Neural cell (in vitro differentiated cells): Measurements from ENCODE around the gene NKRF. TPM values are rescaled to one million over a fixed set of nuclear protein-coding genes. Genes with fewer than 3 reads are reported as not detected.

Experiments used
- H2AFZ ChIP-seq: fragments of 200-600, 300-800 bp; sonication (generic), shearing (Covaris generic); 2 replicates; pipeline ENCODE4 v1.6.0; 2014; ENCODE audit warnings: low read depth, mild to moderate bottlenecking, antibody characterized with exemption, low read length, moderate library complexity
- H3F3A ChIP-seq: fragments of 200-600 bp; shearing (Covaris generic); 2 replicates; pipeline ENCODE4 v1.6.1; 2016; ENCODE audit warnings: mild to moderate bottlenecking, moderate library complexity, mixed read lengths, antibody characterized with exemption, low read length; ENCODE audit not compliant: insufficient read depth, poor library complexity, severe bottlenecking
- H3K27ac ChIP-seq: fragments of 200-600, 300-800 bp; sonication (generic), shearing (Covaris generic); 2 replicates; pipeline ENCODE4 v1.5.1; 2014; ENCODE audit warnings: mild to moderate bottlenecking, low read length, moderate library complexity
- H3K27me3 ChIP-seq: fragments of 300-800, 200-600 bp; sonication (generic), shearing (Covaris generic); 2 replicates; pipeline ENCODE4 v1.6.0; 2014; ENCODE audit warnings: mild to moderate bottlenecking, low read depth, low read length, moderate library complexity; ENCODE audit not compliant: insufficient read depth
- H3K36me3 ChIP-seq: fragments of 300-800, 200-600 bp; sonication (generic), shearing (Covaris generic); 2 replicates; pipeline ENCODE4 v1.5.1; 2014; ENCODE audit warnings: mild to moderate bottlenecking, antibody characterized with exemption, low read length, moderate library complexity; ENCODE audit not compliant: insufficient read depth
- H3K4me2 ChIP-seq: fragments of 300-800, 200-600 bp; sonication (generic), shearing (Covaris generic); 2 replicates; pipeline ENCODE4 v1.6.0; 2014; ENCODE audit warnings: mild to moderate bottlenecking, low read length
- H3K4me3 ChIP-seq: fragments of 300-800, 200-600 bp; sonication (generic), shearing (Covaris generic); 2 replicates; pipeline ENCODE4 v1.5.1; 2014; ENCODE audit warnings: mild to moderate bottlenecking, low read length, moderate library complexity
- H3K79me2 ChIP-seq: fragments of 200-600 bp; shearing (Covaris generic); replicated peaks from 2 replicates; pipeline ENCODE4 v1.6.0; 2014; ENCODE audit warnings: mild to moderate bottlenecking, low read length, moderate library complexity; ENCODE audit not compliant: insufficient read depth
- H3K9ac ChIP-seq: fragments of 300-800, 200-600 bp; sonication (generic), shearing (Covaris generic); 2 replicates; pipeline ENCODE4 v1.6.1; 2016; ENCODE audit warnings: mild to moderate bottlenecking, low read length, mixed read lengths
- H3K9me2 ChIP-seq: fragments of 200-600 bp; shearing (Covaris generic); 2 replicates; pipeline ENCODE4 v1.6.1; 2016; ENCODE audit warnings: mild to moderate bottlenecking, low read length, mixed read lengths; ENCODE audit not compliant: insufficient read depth
- H3K9me3 ChIP-seq: fragments of 200-600, 300-800 bp; sonication (generic), shearing (Covaris generic); 2 replicates; pipeline ENCODE4 v1.6.1; 2016; ENCODE audit warnings: mild to moderate bottlenecking, mixed run types, low read length, moderate library complexity, mixed read lengths
- H4K20me1 ChIP-seq: fragments of 200-600 bp; shearing (Covaris generic); 2 replicates; pipeline ENCODE4 v1.6.1; 2016; ENCODE audit warnings: mild to moderate bottlenecking, mixed run types; ENCODE audit not compliant: insufficient read depth
- CTCF ChIP-seq: fragments of 450-650 bp; IDR thresholded peaks from 2 replicates; pipeline ENCODE4 v1.5.1; 2014; ENCODE audit warnings: antibody characterized with exemption, mild to moderate bottlenecking, moderate library complexity; ENCODE audit not compliant: poor library complexity, severe bottlenecking
- EP300 ChIP-seq: fragments of 450-650 bp; conservative IDR thresholded peaks from 2 replicates; pipeline ENCODE4 v1.6.1; 2014; ENCODE audit warnings: antibody characterized with exemption, mild to moderate bottlenecking, moderate library complexity; ENCODE audit not compliant: poor library complexity, severe bottlenecking
- EZH2 ChIP-seq: fragments of 200-600, 300-800 bp; shearing (Covaris generic), sonication (generic); IDR thresholded peaks from 2 replicates; pipeline ENCODE4 v1.6.1; 2014; ENCODE audit warnings: antibody characterized with exemption, low read length, borderline replicate concordance, mild to moderate bottlenecking; ENCODE audit not compliant: insufficient read depth, poor library complexity, severe bottlenecking
- MXI1 ChIP-seq: fragments of 450-650 bp; conservative IDR thresholded peaks from 2 replicates; pipeline ENCODE4 v1.6.1; 2014; ENCODE audit warnings: antibody characterized with exemption, mild to moderate bottlenecking; ENCODE audit not compliant: poor library complexity, severe bottlenecking
- POLR2AphosphoS5 ChIP-seq: IDR thresholded peaks from 2 replicates; pipeline ENCODE4 v1.6.1; 2012
- RAD21 ChIP-seq: fragments of 450-650 bp; conservative IDR thresholded peaks from 2 replicates; pipeline ENCODE4 v1.6.1; 2014; ENCODE audit warnings: antibody characterized with exemption, mild to moderate bottlenecking, moderate library complexity
- REST ChIP-seq: IDR thresholded peaks from 2 replicates; pipeline ENCODE4 v1.6.1; 2012; ENCODE audit warnings: borderline replicate concordance
- SMC3 ChIP-seq: fragments of 450-650 bp; conservative IDR thresholded peaks from 2 replicates; pipeline ENCODE4 v1.6.1; 2014; ENCODE audit warnings: antibody characterized with exemption, mild to moderate bottlenecking, moderate library complexity; ENCODE audit not compliant: poor library complexity
- TAF1 ChIP-seq: IDR thresholded peaks from 2 replicates; pipeline ENCODE4 v1.6.1; 2012; ENCODE audit warnings: low read depth
- polyA plus RNA-seq: library from polyadenylated mRNA; depleted of rRNA; stranded (reverse); fragments of >200 nt; gene quantifications from 2 replicates; pipeline ENCODE4 v1.2.3, GENCODE V29; 2014

Gene NKRF
- polyA plus RNA-seq, 1 donor from 2014 or later, result 27.0 TPM

GRCh38 chrX:119573222-119573621, 33.0 kb downstream of the NKRF start:
- no peak overlapping the region for H3K9ac ChIP-seq
- no peak overlapping the region for H3K27ac ChIP-seq
- no peak overlapping the region for H2AFZ ChIP-seq

GRCh38 chrX:119570351-119570835, 35.8 kb downstream of the NKRF start:
- Histone ChIP-seq H3K27me3 (no peaks in the 10 kb centered on the region), H3K9ac (no peak overlapping the region), H3K9me2 (no peaks in the 10 kb centered on the region), H2AFZ (no peak overlapping the region), H3K79me2 (no peaks in the 10 kb centered on the region), H3K4me2 (no peak overlapping the region), H3K9me3 (no peaks in the 10 kb centered on the region), H3K27ac (no peak overlapping the region), H4K20me1 (no peaks in the 10 kb centered on the region), H3F3A (no peaks in the 10 kb centered on the region), H3K4me3 (no peak overlapping the region), H3K36me3 (no peaks in the 10 kb centered on the region)
- TF ChIP-seq EP300, result no peak
- no peak for TF ChIP-seq REST
- TF ChIP-seq TAF1, result no peak
- TF ChIP-seq RAD21, result no peak
- TF ChIP-seq MXI1, result no peak
- no peak for TF ChIP-seq POLR2AphosphoS5
- no peak for TF ChIP-seq CTCF

More at GRCh38 chrX:119573222-119573621, 33.0 kb downstream of the NKRF start:
- H4K20me1 ChIP-seq, result no peaks in the 10 kb centered on the region
- TF ChIP-seq RAD21 (no peak), CTCF (no peak), POLR2AphosphoS5 (no peak), TAF1 (no peak), REST (no peak), MXI1 (no peak), EP300 (no peak), SMC3 (no peak), EZH2 (no peak)
- no peak overlapping the region for H3K4me2 ChIP-seq
- no peaks in the 10 kb centered on the region for H3K36me3 ChIP-seq
- no peaks in the 10 kb centered on the region for H3K9me2 ChIP-seq
- no peaks in the 10 kb centered on the region for H3K79me2 ChIP-seq
- H3F3A ChIP-seq, result no peaks in the 10 kb centered on the region
- H3K9me3 ChIP-seq, result no peaks in the 10 kb centered on the region
- H3K27me3 ChIP-seq, result no peaks in the 10 kb centered on the region
- H3K4me3 ChIP-seq, result peak overlapping the region; percentile 77
